Gastrocnemius medialis (tissue), 4 donors: Measurements from ENCODE around the gene BCOR. TPM values are rescaled to one million over a fixed set of nuclear protein-coding genes. Genes with fewer than 3 reads are reported as not detected.

Experiments
- ATAC-seq, 2 donors: fragments of 150-250 bp; one replicate each; pipeline ENCODE4 v1.9.1; 2016
- DNase-seq, 2 donors: peaks; one replicate each; pipeline ENCODE4 v3.0.0-alpha.2; 2019
- H3K27ac ChIP-seq, 4 donors: fragments of 200-600 bp; sonication (generic); 1 replicate in 1 of 4; 2 replicates in 3 of 4; pipeline ENCODE4 v1.5.1; 2016 to 2018; ENCODE audit warnings: mild to moderate bottlenecking in 2 of 4, moderate library complexity in 1 of 4
- H3K27me3 ChIP-seq, 3 donors: fragments of 200-600 bp; sonication (generic) in 2 of 3; 1 replicate in 1 of 3; 2 replicates in 2 of 3; pipeline versions ENCODE4 v1.5.1 to v1.6.0; 2016 to 2019; ENCODE audit warnings: mild to moderate bottlenecking in 1 of 3, moderate library complexity in 1 of 3
- H3K36me3 ChIP-seq, 2 donors: fragments of 200-600 bp; sonication (generic) in 1 of 2; one replicate each; pipeline ENCODE4 v1.5.1; 2017 to 2018
- H3K4me1 ChIP-seq, 2 donors: fragments of 200-600 bp; sonication (generic) in 1 of 2; one replicate each; pipeline ENCODE4 v1.5.1; 2016 to 2017; ENCODE audit warnings: mild to moderate bottlenecking in 2 of 2
- H3K4me3 ChIP-seq, 4 donors: fragments of 200-600 bp; sonication (generic) in 3 of 4; 1 replicate in 1 of 4; 2 replicates in 3 of 4; pipeline ENCODE4 v1.5.1; 2016 to 2019; ENCODE audit warnings: mild to moderate bottlenecking in 2 of 4
- H3K9me3 ChIP-seq, 3 donors: fragments of 200-600 bp; sonication (generic) in 2 of 3; 1 replicate in 1 of 3; 2 replicates in 2 of 3; pipeline ENCODE4 v1.5.1; 2016 to 2019
- CTCF ChIP-seq, 5 experiments: fragments of 450-650 bp in 3 of 5; fragments of 200-600 bp in 2 of 5; sonication (generic) in 2 of 5; IDR thresholded peaks in 4 of 5; conservative IDR thresholded peaks in 1 of 5; 1 replicate in 4 of 5; 2 replicates in 1 of 5; pipeline ENCODE4 v1.5.1; 2016 to 2019; ENCODE audit warnings: antibody characterized with exemption in 5 of 5, mild to moderate bottlenecking in 3 of 5, moderate library complexity in 3 of 5
- POLR2A ChIP-seq, 2 donors: fragments of 450-650 bp; IDR thresholded peaks; one replicate each; pipeline ENCODE4 v1.6.1; 2017; ENCODE audit warnings: antibody characterized with exemption in 2 of 2, mild to moderate bottlenecking in 2 of 2, moderate library complexity in 2 of 2
- in situ Hi-C, 4 donors: fragments of 200-750 bp; cut with MboI; loops; one replicate each; pipeline versions ENCODE4 v1.15.0 to v1.8.0; 2017; ENCODE audit warnings: low sequenced_read_pairs in 4 of 4
- intact Hi-C: fragments of 100-400 bp; cut with DNase I; formaldehyde crosslinking; loops from one replicate; pipeline ENCODE4 v1.15.1; 2023; ENCODE audit warnings: low total_unique reads
- total RNA-seq, 4 donors: library from RNA; depleted of rRNA; stranded (reverse); fragments of >200 nt; gene quantifications; one replicate each; pipeline versions ENCODE4 v1.1.0 to v1.2.3, GENCODE V29; 2016

The BCOR gene
- total RNA-seq, 4 donors from 2014 or later: 6.5 to 43.8 (median 18.4) TPM

DNA sequence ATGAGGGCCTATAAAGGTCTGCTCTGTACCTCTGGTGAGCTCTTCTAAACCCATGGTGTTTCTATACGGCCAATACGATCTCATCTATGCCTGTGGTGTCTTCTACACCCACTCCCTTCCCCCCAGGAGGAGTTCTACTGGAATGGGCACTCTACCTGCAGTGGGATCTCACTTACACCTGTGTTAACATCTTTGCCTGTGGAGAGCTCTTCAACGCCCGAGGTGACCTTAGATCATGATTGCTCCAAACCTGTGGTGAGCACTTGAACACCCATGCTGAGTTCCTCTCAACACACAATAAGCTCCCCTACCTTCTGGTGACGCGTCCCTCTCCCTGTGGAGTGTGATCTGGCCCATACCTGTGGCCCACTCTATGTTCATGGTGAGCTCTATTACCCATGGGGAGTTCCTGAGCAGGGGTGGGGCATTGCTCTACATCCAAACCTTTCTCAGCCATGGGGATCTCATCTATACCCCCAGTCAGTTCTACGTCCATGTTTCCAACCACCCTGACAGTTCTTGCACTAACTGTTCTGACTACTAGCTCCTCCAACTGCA is 48.6 kb downstream of the BCOR start:
- in situ Hi-C loops (no loop called here), intact Hi-C loops (no loop called here)
- DNase-seq (no peak), ATAC-seq (no peak)
- H3K9me3 ChIP-seq: peaks cover 0 to 10% (median 0%) of the 10 kb centered on the region in 3 donors
- H3K27me3 ChIP-seq: no peaks in the 10 kb centered on the region
- TF ChIP-seq POLR2A (IDR thresholded peaks at IDR 0.05) (no peak), CTCF (IDR thresholded peaks at IDR 0.05 in 4 of 5, conservative IDR thresholded peaks at IDR 0.05 in 1 of 5) (no peak)
- H3K4me3 ChIP-seq: no peak overlapping the region
- peaks cover 0 to 52% of the 10 kb centered on the region in 2 donors for H3K36me3 ChIP-seq
- H3K27ac ChIP-seq: no peak overlapping the region
- no peaks in the 10 kb centered on the region for H3K4me1 ChIP-seq

DNA sequence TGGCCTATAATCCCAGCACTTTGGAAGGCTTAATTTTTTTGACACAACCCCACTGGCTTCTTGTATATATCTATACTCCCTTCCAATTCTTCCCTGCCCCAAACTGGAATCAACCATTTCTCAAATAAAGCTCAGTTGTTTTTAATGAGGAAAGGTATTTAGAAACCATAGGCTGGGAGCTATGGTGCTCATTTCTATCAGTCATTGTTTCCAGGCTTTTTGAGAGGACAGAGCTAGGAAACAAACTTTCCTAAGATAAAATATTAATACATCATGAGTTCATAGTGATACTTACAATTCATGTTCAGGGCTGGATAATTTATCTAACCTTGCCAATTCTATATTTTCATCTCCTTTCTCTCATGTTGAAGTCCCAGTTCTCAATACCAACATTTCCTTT is 50.3 kb downstream of the BCOR start:
- Histone ChIP-seq H3K4me3 (no peak overlapping the region), H3K36me3 (peaks cover 0 to 36% of the 10 kb centered on the region in 2 donors), H3K9me3 (peaks cover 0 to 10% (median 0%) of the 10 kb centered on the region in 3 donors), H3K27me3 (no peaks in the 10 kb centered on the region), H3K27ac (no peak overlapping the region), H3K4me1 (no peaks in the 10 kb centered on the region)
- in situ Hi-C loops (no loop called here), intact Hi-C loops (no loop called here)
- ATAC-seq (no peak), DNase-seq (no peak)
- no peak for TF ChIP-seq POLR2A (IDR thresholded peaks at IDR 0.05)
- TF ChIP-seq CTCF (IDR thresholded peaks at IDR 0.05 in 4 of 5, conservative IDR thresholded peaks at IDR 0.05 in 1 of 5): no peak

DNA sequence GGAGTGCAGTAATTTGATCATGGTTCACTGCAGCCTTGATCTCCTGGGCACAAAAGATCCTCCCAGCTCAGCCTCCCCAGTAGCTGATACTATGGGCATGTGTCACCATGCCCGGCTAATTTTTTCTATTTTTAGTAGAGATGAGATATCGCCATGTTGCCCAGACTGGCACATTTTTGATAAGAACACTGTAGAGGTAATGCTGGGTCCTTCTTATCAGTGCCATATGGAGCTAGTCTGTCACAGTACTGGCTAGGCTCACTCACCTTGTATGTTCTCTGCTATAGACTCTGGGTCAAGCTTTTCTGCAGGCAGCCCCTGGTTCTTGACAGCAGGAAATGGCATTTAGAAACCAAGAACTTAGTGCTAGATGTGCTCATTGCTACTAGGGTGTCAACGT is 53.9 kb downstream of the BCOR start:
- Histone ChIP-seq H3K4me3 (no peak overlapping the region), H3K36me3 (peaks cover 0 to 4% of the 10 kb centered on the region in 2 donors), H3K4me1 (no peaks in the 10 kb centered on the region), H3K27ac (no peak overlapping the region), H3K27me3 (no peaks in the 10 kb centered on the region), H3K9me3 (peaks cover 0 to under 1% (median 0%) of the 10 kb centered on the region in 3 donors)
- in situ Hi-C loops: no loop called here
- intact Hi-C loops: no loop called here
- no peak for TF ChIP-seq CTCF (IDR thresholded peaks at IDR 0.05 in 4 of 5, conservative IDR thresholded peaks at IDR 0.05 in 1 of 5)
- TF ChIP-seq POLR2A (IDR thresholded peaks at IDR 0.05): no peak
- no peak for ATAC-seq
- DNase-seq: no peak

DNA sequence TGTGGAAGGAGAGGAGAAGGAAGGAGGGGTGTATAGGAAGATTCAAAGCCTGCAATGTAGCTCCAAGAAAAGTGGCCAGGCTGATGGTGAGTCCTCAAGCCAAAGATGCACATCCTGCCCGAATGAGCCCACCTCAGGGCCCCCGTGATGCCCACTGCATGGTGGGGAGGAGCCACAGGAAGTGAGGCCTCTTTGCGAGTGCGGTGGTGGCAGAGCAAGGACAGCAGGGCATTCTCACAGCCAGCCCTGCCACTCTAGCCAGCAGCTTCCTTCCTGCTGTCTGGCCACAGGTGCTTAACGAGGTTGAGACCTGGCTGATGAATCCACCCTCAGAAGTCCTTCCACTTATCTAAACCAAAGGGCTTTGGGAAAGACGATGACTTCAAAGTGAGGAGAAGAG is 55.8 kb downstream of the BCOR start:
- no peak for TF ChIP-seq POLR2A (IDR thresholded peaks at IDR 0.05)
- TF ChIP-seq CTCF (IDR thresholded peaks at IDR 0.05 in 4 of 5, conservative IDR thresholded peaks at IDR 0.05 in 1 of 5): no peak
- Histone ChIP-seq H3K4me3 (no peak overlapping the region), H3K36me3 (no peaks in the 10 kb centered on the region), H3K4me1 (no peaks in the 10 kb centered on the region), H3K27me3 (peaks cover 0 to 3% (median 0%) of the 10 kb centered on the region in 3 donors), H3K27ac (no peak overlapping the region), H3K9me3 (peaks cover 0 to 6% (median 4%) of the 10 kb centered on the region in 3 donors)
- no peak for DNase-seq
- ATAC-seq: no peak
- in situ Hi-C loops (no loop called here), intact Hi-C loops (no loop called here)
